Measurements from ENCODE around the gene ADAMTSL2.

Gene ADAMTSL2

DNA sequence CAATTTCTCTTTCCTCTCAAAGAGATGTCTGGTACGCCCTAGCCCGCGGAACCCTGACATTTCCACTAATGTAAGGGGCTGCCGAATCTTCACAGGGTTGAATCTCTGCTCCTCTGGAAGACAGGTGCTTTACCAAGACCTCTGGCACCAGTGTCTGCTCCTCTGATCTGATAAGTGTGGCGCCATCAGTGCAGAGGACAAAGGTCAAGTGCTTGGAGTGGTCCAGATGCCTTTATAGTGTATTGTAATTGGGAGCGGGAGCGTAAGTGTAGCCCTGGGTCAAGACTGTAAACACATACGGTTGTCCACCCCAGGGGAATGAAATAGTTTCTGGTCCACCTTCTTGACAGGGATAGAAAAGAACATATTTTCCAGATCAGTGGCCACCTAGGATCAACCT lies 17.7 kb downstream of the ADAMTSL2 start:
- FAIRE-seq = no peak
- no peak for TF ChIP-seq TAF1 (IDR thresholded peaks at IDR 0.05; ENCODE audit: low read depth, low read length)
- no peak for DNase-seq (ENCODE audit: insufficient read length, low spot score)

DNA sequence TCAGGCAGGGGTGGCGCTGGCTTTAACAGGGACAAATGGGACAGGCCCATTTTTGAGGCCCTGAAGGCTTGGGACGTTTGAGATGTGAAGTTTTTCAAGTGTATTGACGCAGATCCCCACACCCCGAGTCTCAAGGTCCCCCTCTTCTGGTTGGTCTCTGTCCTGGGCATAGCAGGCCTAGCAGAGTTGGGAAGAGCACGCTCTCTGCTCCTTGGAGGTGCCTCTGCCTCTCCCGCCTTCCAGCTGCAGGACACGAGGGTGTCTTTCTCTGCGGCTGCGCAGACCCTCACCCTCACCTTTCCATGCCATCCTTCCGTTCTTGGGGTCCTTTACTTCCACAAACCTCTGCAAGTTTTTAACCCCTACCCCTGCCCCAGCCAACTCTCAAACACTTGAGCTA lies 18.6 kb downstream of the ADAMTSL2 start:
- no peak for FAIRE-seq
- no peak for DNase-seq (ENCODE audit: insufficient read length, low spot score)
- TF ChIP-seq TAF1 (IDR thresholded peaks at IDR 0.05; ENCODE audit: low read depth, low read length) (no peak), PAX5 (IDR thresholded peaks at IDR 0.05; ENCODE audit: insufficient read depth, low read length, severe bottlenecking) (no peak), POLR2AphosphoS5 (IDR thresholded peaks at IDR 0.05; ENCODE audit: low read depth, low read length) (no peak), POLR2A (IDR thresholded peaks at IDR 0.05; ENCODE audit: low read depth, low read length) (no peak), SPI1 (IDR thresholded peaks at IDR 0.05; ENCODE audit: low read depth, low read length) (no peak), POU2F2 (IDR thresholded peaks at IDR 0.05; ENCODE audit: low read depth, low read length) (no peak)

DNA sequence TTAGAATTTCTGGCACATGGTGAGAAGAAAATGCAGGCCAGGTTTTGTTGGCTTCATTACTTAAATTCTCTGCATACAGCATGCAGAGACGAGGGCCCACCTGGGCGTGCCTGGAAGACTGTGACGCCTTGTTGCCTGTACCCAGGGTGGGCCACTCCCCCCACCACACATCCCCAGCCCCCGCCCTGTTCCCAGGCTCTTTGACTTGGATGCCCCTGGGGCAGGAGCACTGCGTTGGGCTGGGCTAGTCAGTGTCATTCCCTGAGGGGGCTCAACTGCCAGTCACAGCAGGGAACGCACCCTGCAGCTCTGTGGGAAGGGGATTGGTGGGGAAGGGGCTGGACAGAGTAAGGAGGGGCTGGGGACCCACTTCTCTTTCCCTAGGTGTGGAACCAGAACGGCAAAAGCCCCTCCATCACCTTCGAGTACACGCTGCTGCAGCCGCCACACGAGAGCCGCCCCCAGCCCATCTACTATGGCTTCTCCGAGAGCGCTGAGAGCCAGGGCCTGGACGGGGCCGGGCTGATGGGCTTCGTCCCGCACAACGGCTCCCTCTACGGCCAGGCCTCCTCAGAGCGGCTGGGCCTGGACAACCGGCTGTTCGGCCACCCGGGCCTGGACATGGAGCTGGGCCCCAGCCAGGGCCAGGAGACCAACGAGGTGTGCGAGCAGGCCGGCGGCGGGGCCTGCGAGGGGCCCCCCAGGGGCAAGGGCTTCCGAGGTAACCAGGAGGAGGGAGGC lies 19.6 kb downstream of the ADAMTSL2 start:
- TF ChIP-seq PAX5 (IDR thresholded peaks at IDR 0.05; ENCODE audit: insufficient read depth, low read length, severe bottlenecking) = no peak
- no peak for TF ChIP-seq POLR2AphosphoS5 (IDR thresholded peaks at IDR 0.05; ENCODE audit: low read depth, low read length)
- no peak for TF ChIP-seq POU2F2 (IDR thresholded peaks at IDR 0.05; ENCODE audit: low read depth, low read length)
- TF ChIP-seq TAF1 (IDR thresholded peaks at IDR 0.05; ENCODE audit: low read depth, low read length) = no peak
- TF ChIP-seq POLR2A (IDR thresholded peaks at IDR 0.05; ENCODE audit: low read depth, low read length) = no peak
- TF ChIP-seq SPI1 (IDR thresholded peaks at IDR 0.05; ENCODE audit: low read depth, low read length) = no peak
- DNase-seq (ENCODE audit: insufficient read length, low spot score) = no peak
- FAIRE-seq = no peak

DNA sequence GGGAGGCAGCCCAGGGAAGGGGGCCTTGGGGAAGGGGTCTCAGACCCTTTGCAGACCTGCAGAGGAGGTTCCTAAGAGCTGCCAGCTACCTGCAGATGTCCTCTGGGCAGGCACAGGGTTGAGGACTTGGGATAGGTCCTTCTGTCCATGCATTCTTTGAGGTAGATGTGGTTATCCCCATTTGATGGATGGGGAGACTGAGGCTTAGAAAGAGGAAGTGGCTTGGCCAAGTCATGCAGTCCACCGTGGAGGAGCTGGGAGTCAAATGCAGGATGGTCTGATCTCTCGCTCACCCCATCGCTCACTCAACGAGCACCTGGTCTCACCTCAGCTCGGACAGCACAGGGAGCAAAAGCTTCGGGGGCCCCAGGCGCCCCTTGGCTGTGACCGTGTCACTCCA lies 20.2 kb downstream of the ADAMTSL2 start:
- TF ChIP-seq PAX5 (IDR thresholded peaks at IDR 0.05; ENCODE audit: insufficient read depth, low read length, severe bottlenecking) (no peak), SPI1 (IDR thresholded peaks at IDR 0.05; ENCODE audit: low read depth, low read length) (peak; percentile 58)
- no peak for FAIRE-seq
- DNase-seq (ENCODE audit: insufficient read length, low spot score) = no peak

DNA sequence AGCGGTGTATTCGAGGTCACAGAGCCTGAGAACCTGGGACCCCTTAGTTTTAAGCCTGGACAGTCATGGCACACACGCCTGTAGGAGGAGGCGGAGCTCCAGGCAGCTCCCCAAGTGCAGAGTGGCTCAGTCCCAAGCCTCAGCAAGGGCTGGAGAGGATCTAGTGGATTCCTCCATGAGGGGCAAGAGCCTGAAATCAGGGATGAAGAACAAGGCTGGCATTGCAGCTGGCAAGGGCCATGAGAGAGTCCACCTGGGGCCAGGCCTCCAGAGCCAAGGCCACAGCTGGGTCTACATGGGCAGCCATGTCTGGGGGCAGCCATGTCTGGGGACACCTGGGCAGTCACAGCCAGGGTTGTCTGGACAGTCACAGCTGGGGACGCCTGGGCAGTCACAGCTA lies 21.9 kb downstream of the ADAMTSL2 start:
- FAIRE-seq = no peak
- TF ChIP-seq SPI1 (IDR thresholded peaks at IDR 0.05; ENCODE audit: low read depth, low read length) = no peak
- TF ChIP-seq PAX5 (IDR thresholded peaks at IDR 0.05; ENCODE audit: insufficient read depth, low read length, severe bottlenecking) = no peak
- no peak for TF ChIP-seq TAF1 (IDR thresholded peaks at IDR 0.05; ENCODE audit: low read depth, low read length)
- TF ChIP-seq POLR2A (IDR thresholded peaks at IDR 0.05; ENCODE audit: low read depth, low read length) = no peak
- no peak for TF ChIP-seq POLR2AphosphoS5 (IDR thresholded peaks at IDR 0.05; ENCODE audit: low read depth, low read length)
- TF ChIP-seq POU2F2 (IDR thresholded peaks at IDR 0.05; ENCODE audit: low read depth, low read length) = no peak
- DNase-seq (ENCODE audit: insufficient read length, low spot score) = no peak

DNA sequence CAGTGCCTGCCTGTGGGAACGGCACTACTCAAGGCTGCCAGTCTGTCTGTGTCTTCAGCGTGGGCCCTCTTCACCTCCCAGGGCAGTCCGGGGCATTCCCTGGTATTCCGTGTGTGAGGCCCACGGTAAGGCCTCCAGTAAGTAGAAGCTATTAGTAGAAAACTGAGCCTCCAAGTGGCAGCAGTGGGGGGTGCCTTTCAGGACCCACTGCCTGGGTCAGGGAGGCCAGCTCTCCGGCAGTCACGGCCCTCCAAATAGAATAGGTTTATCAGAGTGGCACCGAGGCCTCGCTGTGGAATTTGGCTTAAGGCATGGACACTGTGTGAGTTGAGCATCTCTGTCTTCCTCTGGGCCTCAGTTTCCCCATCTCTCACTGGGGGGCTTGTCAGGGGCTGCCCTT lies 23.1 kb downstream of the ADAMTSL2 start:
- TF ChIP-seq POLR2A (IDR thresholded peaks at IDR 0.05; ENCODE audit: low read depth, low read length) = no peak
- no peak for TF ChIP-seq POLR2AphosphoS5 (IDR thresholded peaks at IDR 0.05; ENCODE audit: low read depth, low read length)
- no peak for TF ChIP-seq TAF1 (IDR thresholded peaks at IDR 0.05; ENCODE audit: low read depth, low read length)
- TF ChIP-seq POU2F2 (IDR thresholded peaks at IDR 0.05; ENCODE audit: low read depth, low read length) = no peak
- TF ChIP-seq PAX5 (IDR thresholded peaks at IDR 0.05; ENCODE audit: insufficient read depth, low read length, severe bottlenecking) = no peak
- TF ChIP-seq SPI1 (IDR thresholded peaks at IDR 0.05; ENCODE audit: low read depth, low read length) = no peak
- DNase-seq (ENCODE audit: insufficient read length, low spot score) = no peak
- FAIRE-seq = no peak

DNA sequence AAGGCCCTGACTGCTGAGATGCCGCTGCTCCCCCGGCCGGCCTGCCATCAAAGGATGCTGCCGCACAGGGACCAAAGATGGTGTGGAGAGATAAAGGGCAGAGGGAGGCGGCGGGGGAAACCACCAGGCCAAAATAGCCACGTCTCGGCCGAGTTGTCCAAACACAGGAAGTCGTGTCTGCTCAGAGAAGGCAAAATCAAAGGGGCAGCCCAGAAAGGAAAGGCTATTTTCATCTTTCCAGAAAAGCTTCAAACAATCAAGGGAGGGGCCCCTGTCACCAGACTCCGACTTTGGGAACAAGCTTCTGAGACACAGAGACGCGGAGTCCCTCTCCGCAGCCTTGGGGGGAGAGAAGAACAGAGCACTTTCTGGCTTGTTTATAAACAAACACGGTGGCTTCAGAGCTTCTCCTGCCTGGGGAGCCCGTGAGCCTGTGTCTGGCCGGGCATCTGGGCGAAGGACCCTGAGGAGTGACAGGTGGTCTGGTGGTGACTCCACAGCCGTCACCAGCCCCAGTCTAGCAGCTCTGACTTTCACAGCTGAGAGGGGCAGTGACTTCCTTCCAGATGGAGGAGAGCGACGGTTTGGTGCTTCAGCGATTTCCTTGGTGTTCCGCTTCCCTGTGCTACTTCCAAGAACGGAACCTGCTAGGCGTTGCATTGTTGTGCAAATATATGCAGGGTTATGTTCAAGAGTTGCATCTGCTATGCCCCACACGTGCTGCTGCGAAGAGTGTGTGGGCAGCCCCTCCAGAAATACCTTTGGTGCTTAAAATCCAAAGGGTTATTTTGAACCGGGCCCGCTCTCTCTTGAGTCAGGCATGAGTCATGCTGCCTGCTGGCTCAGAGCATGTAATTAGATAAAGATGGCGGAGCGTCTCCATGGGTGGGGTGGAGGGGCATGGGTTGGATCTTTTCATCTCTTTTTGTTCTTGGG lies 24.0 kb downstream of the ADAMTSL2 start:
- FAIRE-seq (peak; percentile 83), DNase-seq (ENCODE audit: insufficient read length, low spot score) (peak; percentile 75)
- TF ChIP-seq SPI1 (IDR thresholded peaks at IDR 0.05; ENCODE audit: low read depth, low read length) (peak; percentile 37), POU2F2 (IDR thresholded peaks at IDR 0.05; ENCODE audit: low read depth, low read length) (no peak), TAF1 (IDR thresholded peaks at IDR 0.05; ENCODE audit: low read depth, low read length) (no peak), PAX5 (IDR thresholded peaks at IDR 0.05; ENCODE audit: insufficient read depth, low read length, severe bottlenecking) (no peak), POLR2A (IDR thresholded peaks at IDR 0.05; ENCODE audit: low read depth, low read length) (no peak), POLR2AphosphoS5 (IDR thresholded peaks at IDR 0.05; ENCODE audit: low read depth, low read length) (no peak)

DNA sequence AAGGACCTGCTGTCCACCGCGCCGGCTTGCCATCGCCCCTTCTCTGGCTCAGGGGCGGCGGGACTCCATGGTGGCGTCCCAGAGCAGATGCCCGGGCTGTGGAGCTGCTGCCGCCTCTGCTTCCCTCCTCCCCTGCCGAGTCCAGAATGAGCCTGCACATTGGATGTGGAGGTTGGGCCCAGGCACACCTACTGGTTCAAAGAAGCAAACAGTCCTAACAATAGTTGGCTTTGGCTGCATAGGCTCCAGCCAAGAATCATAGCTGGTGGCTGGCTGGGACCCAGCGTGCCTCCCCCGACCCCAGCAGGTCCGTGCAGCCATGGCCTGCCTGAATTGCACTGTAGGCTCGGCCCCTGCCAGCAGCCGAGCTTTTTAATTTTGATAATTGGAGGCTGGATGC lies 25.8 kb downstream of the ADAMTSL2 start:
- TF ChIP-seq POLR2A (IDR thresholded peaks at IDR 0.05; ENCODE audit: low read depth, low read length) (no peak), TAF1 (IDR thresholded peaks at IDR 0.05; ENCODE audit: low read depth, low read length) (no peak), POLR2AphosphoS5 (IDR thresholded peaks at IDR 0.05; ENCODE audit: low read depth, low read length) (no peak), PAX5 (IDR thresholded peaks at IDR 0.05; ENCODE audit: insufficient read depth, low read length, severe bottlenecking) (no peak), SPI1 (IDR thresholded peaks at IDR 0.05; ENCODE audit: low read depth, low read length) (no peak), POU2F2 (IDR thresholded peaks at IDR 0.05; ENCODE audit: low read depth, low read length) (no peak)
- FAIRE-seq = no peak
- no peak for DNase-seq (ENCODE audit: insufficient read length, low spot score)

DNA sequence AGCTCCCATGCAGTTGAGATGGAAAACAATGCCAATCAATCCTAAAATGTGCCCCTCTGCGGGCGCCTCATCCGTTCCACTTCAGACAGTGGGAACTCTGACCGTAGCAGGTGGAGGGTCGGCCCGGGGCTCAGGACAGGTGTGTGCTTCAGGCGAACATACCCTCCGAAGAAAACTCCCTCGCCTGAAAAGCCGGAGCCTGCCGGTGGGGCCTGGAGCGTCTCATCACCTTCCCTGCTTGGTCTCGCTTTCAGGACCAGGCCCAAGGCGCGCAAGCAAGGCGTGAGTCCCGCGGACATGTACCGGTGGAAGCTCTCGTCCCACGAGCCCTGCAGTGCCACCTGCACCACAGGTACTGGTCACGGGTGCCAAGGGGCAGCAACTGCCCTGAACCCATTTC lies 26.4 kb downstream of the ADAMTSL2 start:
- TF ChIP-seq PAX5 (IDR thresholded peaks at IDR 0.05; ENCODE audit: insufficient read depth, low read length, severe bottlenecking) (no peak), TAF1 (IDR thresholded peaks at IDR 0.05; ENCODE audit: low read depth, low read length) (no peak), SPI1 (IDR thresholded peaks at IDR 0.05; ENCODE audit: low read depth, low read length) (no peak), POU2F2 (IDR thresholded peaks at IDR 0.05; ENCODE audit: low read depth, low read length) (no peak), POLR2AphosphoS5 (IDR thresholded peaks at IDR 0.05; ENCODE audit: low read depth, low read length) (no peak), POLR2A (IDR thresholded peaks at IDR 0.05; ENCODE audit: low read depth, low read length) (no peak)
- FAIRE-seq = no peak
- no peak for DNase-seq (ENCODE audit: insufficient read length, low spot score)
